Transverse colon (tissue), 4 donors: ENCODE measurements around the gene CAMTA1. TPM values are rescaled to one million over a fixed set of nuclear protein-coding genes. Genes with fewer than 3 reads are reported as not detected.

Experiments used
- DNase-seq: peaks from one replicate; pipeline ENCODE4 v3.0.0-alpha.2; 2019
- H3K27ac ChIP-seq, 4 donors: fragments of 200-600 bp; sonication (generic); 2 replicates each; pipeline ENCODE4 v1.5.1; 2016 to 2018; ENCODE audit warnings: inconsistent platforms in 4 of 4
- H3K27me3 ChIP-seq: fragments of 200-600 bp; sonication (generic); 2 replicates; pipeline ENCODE4 v1.5.1; 2017; ENCODE audit warnings: inconsistent platforms
- H3K36me3 ChIP-seq, 4 donors: fragments of 200-600 bp; sonication (generic); 2 replicates each; pipeline ENCODE4 v1.5.1; 2017 to 2019; ENCODE audit warnings: inconsistent platforms in 4 of 4
- H3K4me1 ChIP-seq, 4 donors: fragments of 200-600 bp; sonication (generic); 2 replicates each; pipeline ENCODE4 v1.5.1; 2017 to 2020; ENCODE audit warnings: inconsistent platforms in 4 of 4
- H3K4me3 ChIP-seq, 4 donors: fragments of 200-600 bp; sonication (generic); 1 replicate in 1 of 4; 2 replicates in 3 of 4; pipeline versions ENCODE4 v1.5.1 to v1.6.1; 2017 to 2019; ENCODE audit warnings: inconsistent platforms in 4 of 4
- H3K9me3 ChIP-seq, 2 donors: fragments of 200-600 bp; sonication (generic); 2 replicates each; pipeline ENCODE4 v1.5.1; 2017 to 2019; ENCODE audit warnings: inconsistent platforms in 2 of 2
- CTCF ChIP-seq, 5 experiments: fragments of 200-600 bp in 3 of 5; fragments of 450-650 bp in 2 of 5; sonication (generic) in 3 of 5; IDR thresholded peaks; 1 replicate in 2 of 5; 2 replicates in 3 of 5; pipeline ENCODE4 v1.5.1; 2016 to 2017; ENCODE audit warnings: antibody characterized with exemption in 5 of 5, inconsistent platforms in 3 of 5, mild to moderate bottlenecking in 2 of 5, moderate library complexity in 1 of 5
- EP300 ChIP-seq: sonication (generic); formaldehyde crosslinking; IDR thresholded peaks from one replicate; pipeline ENCODE4 v1.6.1; 2017; ENCODE audit warnings: antibody characterized with exemption, low read depth
- POLR2A ChIP-seq: fragments of 450-650 bp; IDR thresholded peaks from one replicate; pipeline ENCODE4 v1.6.1; 2016; ENCODE audit warnings: antibody characterized with exemption, mild to moderate bottlenecking, moderate library complexity
- POLR2AphosphoS5 ChIP-seq, 3 donors: sonication (generic); formaldehyde crosslinking; IDR thresholded peaks; one replicate each; pipeline ENCODE4 v1.6.1; 2016; ENCODE audit warnings: antibody characterized with exemption in 3 of 3
- WGBS, 2 donors: methylation state at CpG; one replicate each; pipeline ENCODE4 v1.1.5; 2018; ENCODE audit warnings: low coverage in 1 of 2; 5-methylcytosine and 5-hydroxymethylcytosine counted together
- in situ Hi-C, 4 donors: fragments of 200-750 bp; cut with MboI; loops; one replicate each; pipeline versions ENCODE4 v1.15.0 to v1.15.1; 2017; ENCODE audit warnings: low sequenced_read_pairs in 3 of 4, low pct_ligation_motif_present in 1 of 4, low pct_unique_long_range_greater_than_20kb in 1 of 4
- intact Hi-C: fragments of 100-400 bp; cut with DNase I; formaldehyde crosslinking; loops from one replicate; pipeline ENCODE4 v1.15.1; 2023; ENCODE audit warnings: low total_unique reads
- total RNA-seq, 4 donors: library from RNA; depleted of rRNA; stranded (reverse); fragments of >200 nt; gene quantifications; one replicate each; pipeline ENCODE4 v1.1.0, GENCODE V29; 2016

Gene CAMTA1
- total RNA-seq, 4 donors from 2014 or later = 93.8 to 268 (median 130) TPM

GRCh38 chr1:7198664-7199063 lies 413.4 kb downstream of the CAMTA1 start:
- 31 to 81% methylated on average over 1 to 5 of the region's 5 CpGs for WGBS, 2 donors
- in situ Hi-C loops = no loop called here
- TF ChIP-seq POLR2AphosphoS5 (IDR thresholded peaks at IDR 0.05) (no peak), CTCF (IDR thresholded peaks at IDR 0.05) (no peak), EP300 (no peak), POLR2A (no peak)

GRCh38 chr1:7199077-7199779 lies 414.0 kb downstream of the CAMTA1 start:
- intact Hi-C loops (no loop called here), in situ Hi-C loops (no loop called here)
- Histone ChIP-seq H3K4me1 (no peaks in the 10 kb centered on the region), H3K4me3 (no peak overlapping the region), H3K27ac (no peak overlapping the region), H3K9me3 (peaks cover 0 to 4% of the 10 kb centered on the region in 2 donors), H3K27me3 (peaks cover 7% of the 10 kb centered on the region), H3K36me3 (no peaks in the 10 kb centered on the region)
- TF ChIP-seq CTCF (IDR thresholded peaks at IDR 0.05) (no peak), POLR2AphosphoS5 (IDR thresholded peaks at IDR 0.05) (no peak), POLR2A (no peak), EP300 (no peak)
- no peak for DNase-seq
- WGBS, 2 donors = 54 to 70% methylated on average over 4 to 27 of the region's 27 CpGs

More at GRCh38 chr1:7198664-7199063, 413.4 kb downstream of the CAMTA1 start:
- intact Hi-C loops = no loop called here
- H3K9me3 ChIP-seq = peaks cover 0 to 4% of the 10 kb centered on the region in 2 donors
- H3K27me3 ChIP-seq = peaks cover 7% of the 10 kb centered on the region
- DNase-seq = no peak
- H3K36me3 ChIP-seq = no peaks in the 10 kb centered on the region
- H3K4me1 ChIP-seq = no peaks in the 10 kb centered on the region
- no peak overlapping the region for H3K27ac ChIP-seq
- no peak overlapping the region for H3K4me3 ChIP-seq

GRCh38 chr1:7207875-7208646 lies 422.8 kb downstream of the CAMTA1 start:
- in situ Hi-C loops = loop anchor here (25.0 kb wide), 2 partner anchors 429 to 496 kb away; partner anchors contain the start of gene DNAJC11 (in 3 of the 4)
- TF ChIP-seq CTCF (IDR thresholded peaks at IDR 0.05) (peak; percentile 16 to 52 (median 45)), POLR2A (no peak), EP300 (no peak), POLR2AphosphoS5 (IDR thresholded peaks at IDR 0.05) (no peak)
- Histone ChIP-seq H3K4me1 (no peaks in the 10 kb centered on the region), H3K36me3 (no peaks in the 10 kb centered on the region), H3K9me3 (no peaks in the 10 kb centered on the region), H3K4me3 (no peak overlapping the region), H3K27me3 (peaks cover 4% of the 10 kb centered on the region), H3K27ac (no peak overlapping the region)
- intact Hi-C loops = no loop called here
- DNase-seq = peak; percentile 35
- 33% methylated on average over 6 of the region's 6 CpGs; no CpG with 5 or more reads in 1 of the 2 donors for WGBS, 2 donors

GRCh38 chr1:7208647-7209180 lies 423.5 kb downstream of the CAMTA1 start:
- no peak for TF ChIP-seq POLR2AphosphoS5 (IDR thresholded peaks at IDR 0.05)
- no peak for TF ChIP-seq EP300
- TF ChIP-seq CTCF (IDR thresholded peaks at IDR 0.05) = no peak
- no peak for TF ChIP-seq POLR2A
- Histone ChIP-seq H3K4me3 (no peak overlapping the region), H3K4me1 (no peaks in the 10 kb centered on the region), H3K27me3 (peaks cover 4% of the 10 kb centered on the region), H3K36me3 (no peaks in the 10 kb centered on the region), H3K27ac (no peak overlapping the region), H3K9me3 (no peaks in the 10 kb centered on the region)
- no peak for DNase-seq
- intact Hi-C loops = no loop called here
- in situ Hi-C loops = loop anchor here (25.0 kb wide), 2 partner anchors 429 to 496 kb away; partner anchors contain the start of gene DNAJC11 (in 3 of the 4)
- 88 to 100% methylated on average over 1 to 7 of the region's 7 CpGs for WGBS, 2 donors
